Fibroblast of lung (primary cell): Measurements from ENCODE around the gene SGCD. TPM values are rescaled to one million over a fixed set of nuclear protein-coding genes. Genes with fewer than 3 reads are reported as not detected.

Source experiments
- DNase-seq, 2 donors: peaks; one replicate each; pipeline versions ENCODE4 v3.0.0 to v3.0.0-alpha.2; 2010; ENCODE audit warnings: low read depth in 2 of 2
- H2AFZ ChIP-seq: 2 replicates; pipeline ENCODE4 v1.5.1; 2012; ENCODE audit warnings: low read length, control low read depth, inconsistent platforms
- H3K27ac ChIP-seq: 2 replicates; pipeline ENCODE4 v1.5.1; 2011; ENCODE audit warnings: low read length, control low read depth; ENCODE audit not compliant: insufficient read depth
- H3K27me3 ChIP-seq: 2 replicates; pipeline ENCODE4 v1.5.1; 2011; ENCODE audit warnings: mild to moderate bottlenecking, low read length; ENCODE audit not compliant: control insufficient read depth, insufficient read depth
- H3K36me3 ChIP-seq: 2 replicates; pipeline ENCODE4 v1.5.1; 2011; ENCODE audit warnings: low read length; ENCODE audit not compliant: control insufficient read depth, insufficient read depth
- H3K4me1 ChIP-seq: 2 replicates; pipeline ENCODE4 v1.5.1; 2011; ENCODE audit warnings: low read length; ENCODE audit not compliant: control insufficient read depth, insufficient read depth; ENCODE audit errors: extremely low read depth
- H3K4me2 ChIP-seq: 2 replicates; pipeline ENCODE4 v1.5.1; 2011; ENCODE audit warnings: low read length, control low read depth; ENCODE audit not compliant: insufficient read depth; ENCODE audit errors: extremely low read depth
- H3K4me3 ChIP-seq, 4 experiments: fragments of 200-600 bp in 1 of 4; sonication (generic) in 1 of 4; replicated peaks in 1 of 4; 2 replicates each; pipeline ENCODE4 v1.5.1; 2011 to 2016; ENCODE audit warnings: low read length in 4 of 4, low read depth in 3 of 4, mild to moderate bottlenecking in 3 of 4, control low read depth in 2 of 4, inconsistent platforms in 1 of 4, mixed read lengths in 1 of 4; ENCODE audit not compliant: insufficient read depth in 1 of 4; ENCODE audit errors: control extremely low read depth in 1 of 4
- H3K79me2 ChIP-seq: 2 replicates; pipeline ENCODE4 v1.5.1; 2012; ENCODE audit warnings: mild to moderate bottlenecking, low read length, inconsistent platforms; ENCODE audit not compliant: control insufficient read depth, insufficient read depth
- H3K9ac ChIP-seq: 2 replicates; pipeline ENCODE4 v1.5.1; 2011; ENCODE audit warnings: mild to moderate bottlenecking, low read length, control low read depth; ENCODE audit not compliant: insufficient read depth
- H3K9me3 ChIP-seq: 2 replicates; pipeline ENCODE4 v1.5.1; 2012; ENCODE audit warnings: low read depth, low read length; ENCODE audit not compliant: control insufficient read depth, insufficient read depth
- H4K20me1 ChIP-seq: 2 replicates; pipeline ENCODE4 v1.5.1; 2011; ENCODE audit warnings: low read length; ENCODE audit not compliant: control insufficient read depth, insufficient read depth; ENCODE audit errors: extremely low read depth
- CTCF ChIP-seq, 2 donors: IDR thresholded peaks in 1 of 2; conservative IDR thresholded peaks in 1 of 2; 1 replicate in 1 of 2; 2 replicates in 1 of 2; pipeline ENCODE4 v1.5.1; 2011 to 2012; ENCODE audit warnings: low read length in 2 of 2, control low read depth in 1 of 2, inconsistent platforms in 1 of 2, low read depth in 1 of 2, mild to moderate bottlenecking in 1 of 2
- EZH2 ChIP-seq: IDR thresholded peaks from 2 replicates; pipeline ENCODE4 v1.5.1; 2012; ENCODE audit warnings: low read length, control low read depth, mild to moderate bottlenecking; ENCODE audit errors: missing control alignments
- polyA plus RNA-seq, 2 donors: library from polyadenylated mRNA; depleted of rRNA in 1 of 2; stranded (reverse) in 1 of 2; unstranded in 1 of 2; fragments of >200 nt; gene quantifications; 2 replicates each; pipeline ENCODE4 v1.2.1, GENCODE V29; 2011 to 2012; ENCODE audit warnings: missing spikeins in 1 of 2
- total RNA-seq: library from RNA; depleted of rRNA; stranded (reverse); fragments of >200 nt; gene quantifications from 2 replicates; pipeline ENCODE4 v1.2.1, GENCODE V29; 2014

Gene SGCD
- total and polyA plus RNA-seq, 2 donors (not counting 1 experiment from before 2014, with no cell fraction given) = 13.3 to 67.5 TPM

- no peak overlapping the region for H3K4me3 ChIP-seq
- DNase-seq = no peak
- H3K9me3 ChIP-seq = no peaks in the 10 kb centered on the region
- no peaks in the 10 kb centered on the region for H4K20me1 ChIP-seq
- no peaks in the 10 kb centered on the region for H3K27me3 ChIP-seq
- no peak overlapping the region for H3K27ac ChIP-seq
- no peaks in the 10 kb centered on the region for H3K36me3 ChIP-seq
- H3K4me1 ChIP-seq = no peaks in the 10 kb centered on the region
- no peak overlapping the region for H3K4me2 ChIP-seq
- no peak overlapping the region for H2AFZ ChIP-seq
- H3K79me2 ChIP-seq = no peaks in the 10 kb centered on the region
- no peak overlapping the region for H3K9ac ChIP-seq
- no peak for TF ChIP-seq CTCF (conservative IDR thresholded peaks at IDR 0.05 in 1 of 2, IDR thresholded peaks at IDR 0.05 in 1 of 2; ENCODE audit: low read depth in 1 of 2, low read length in 2 of 2)
- TF ChIP-seq EZH2 = no peak
Measured at GRCh38 chr5:156704139-156704538, 377.2 kb downstream of the SGCD start.

GRCh38 chr5:156706631-156707030, 379.7 kb downstream of the SGCD start:
- Histone ChIP-seq H3K4me2 (no peak overlapping the region), H3K27ac (no peak overlapping the region), H3K27me3 (no peaks in the 10 kb centered on the region), H3K4me3 (no peak overlapping the region), H3K9me3 (no peaks in the 10 kb centered on the region), H2AFZ (no peak overlapping the region), H3K4me1 (no peaks in the 10 kb centered on the region), H4K20me1 (no peaks in the 10 kb centered on the region), H3K79me2 (no peaks in the 10 kb centered on the region), H3K9ac (no peak overlapping the region), H3K36me3 (no peaks in the 10 kb centered on the region)
- TF ChIP-seq CTCF (conservative IDR thresholded peaks at IDR 0.05 in 1 of 2, IDR thresholded peaks at IDR 0.05 in 1 of 2; ENCODE audit: low read depth in 1 of 2, low read length in 2 of 2) (no peak), EZH2 (no peak)
- no peak for DNase-seq

GRCh38 chr5:156707750-156708149, 380.8 kb downstream of the SGCD start:
- H3K79me2 ChIP-seq = no peaks in the 10 kb centered on the region
- H3K27me3 ChIP-seq = no peaks in the 10 kb centered on the region
- TF ChIP-seq EZH2 = no peak
- no peaks in the 10 kb centered on the region for H4K20me1 ChIP-seq
- H3K9ac ChIP-seq = no peak overlapping the region
- no peak overlapping the region for H3K4me2 ChIP-seq
- H3K9me3 ChIP-seq = no peaks in the 10 kb centered on the region
- no peaks in the 10 kb centered on the region for H3K4me1 ChIP-seq
- H3K4me3 ChIP-seq = no peak overlapping the region
- no peak for DNase-seq
- no peaks in the 10 kb centered on the region for H3K36me3 ChIP-seq
- no peak overlapping the region for H2AFZ ChIP-seq
- no peak overlapping the region for H3K27ac ChIP-seq
